Measurements from ENCODE around the gene SYNDIG1.

SYNDIG1 gene

GRCh38 chr20:24708411-24709295, 239.2 kb downstream of the SYNDIG1 start:
- Histone ChIP-seq H3K4me3 (ENCODE audit: low read length) (no peak overlapping the region), H3K27ac (ENCODE audit: low read length) (no peak overlapping the region), H3K9me3 (ENCODE audit: control insufficient read depth, insufficient read depth, low read length) (no peaks in the 10 kb centered on the region), H3K36me3 (ENCODE audit: control insufficient read depth, insufficient read depth, low read length) (no peaks in the 10 kb centered on the region), H3K27me3 (ENCODE audit: control insufficient read depth, insufficient read depth, low read length) (no peaks in the 10 kb centered on the region), H3K4me1 (ENCODE audit: control insufficient read depth, insufficient read depth, low read length) (no peaks in the 10 kb centered on the region)
- DNase-seq (ENCODE audit: low read depth, low spot score): no peak
- no CpG with 5 or more reads among the region's 8 CpGs for WGBS (ENCODE audit: insufficient coverage, insufficient read length)

Data from iPS DF 6.9 (cell line).